C4-2B (cell line): ENCODE data around the gene SCRT2.

ENCODE experiments used
- H3K27ac ChIP-seq: fragments of 450-650 bp; 2 replicates; pipeline ENCODE4 v1.5.1; 2017
- CTCF ChIP-seq: fragments of 450-650 bp; conservative IDR thresholded peaks from 2 replicates; pipeline ENCODE4 v1.5.1; 2017; ENCODE audit warnings: mild to moderate bottlenecking
- ZFX ChIP-seq: fragments of 450-650 bp; IDR thresholded peaks from 2 replicates; pipeline ENCODE4 v1.6.1; 2017

The SCRT2 gene

GRCh38 chr20:611843-612185 lies 63.8 kb downstream of the SCRT2 start:
- no peak overlapping the region for H3K27ac ChIP-seq
- TF ChIP-seq ZFX (no peak), CTCF (no peak)
